ENCODE results near the gene UGT1A8.

GRCh38 chr2:233747283-233747544 is 129.8 kb downstream of the UGT1A8 start:
- TF ChIP-seq CTCF (IDR thresholded peaks at IDR 0.05) (no peak), POLR2A (IDR thresholded peaks at IDR 0.05) (no peak)
